Activated T-helper 17 cell treated with anti-CD3 and anti-CD28 coated beads, Interleukin-2, amount 50 U/mL, for 72 hours (primary cell): ENCODE data around the gene FNIP2. TPM values are rescaled to one million over a fixed set of nuclear protein-coding genes. Genes with fewer than 3 reads are reported as not detected.

Experiments used
- ATAC-seq: fragments of 150-1000 bp; cut with Tn5 transposase; replicated peaks from 2 replicates; pipeline ENCODE4 v1.10.0; 2021; ENCODE audit warnings: mild to moderate bottlenecking, moderate library complexity
- H3K27ac Mint-ChIP-seq: one replicate; pipeline ENCODE4 v1.8.0; 2022; ENCODE audit warnings: mixed read lengths
- H3K27me3 Mint-ChIP-seq: one replicate; pipeline ENCODE4 v1.8.0; 2022; ENCODE audit warnings: mixed read lengths
- H3K36me3 Mint-ChIP-seq: one replicate; pipeline ENCODE4 v1.8.0; 2022; ENCODE audit warnings: low read depth, mild to moderate bottlenecking, mixed read lengths
- H3K4me1 Mint-ChIP-seq: one replicate; pipeline ENCODE4 v1.8.0; 2022; ENCODE audit warnings: mixed read lengths
- H3K4me3 Mint-ChIP-seq: one replicate; pipeline ENCODE4 v1.8.0; 2022; ENCODE audit warnings: mild to moderate bottlenecking, mixed read lengths
- H3K9me3 Mint-ChIP-seq: one replicate; pipeline ENCODE4 v1.8.0; 2022; ENCODE audit warnings: mixed read lengths
- total RNA-seq, 2 donors: library from RNA; stranded (reverse); gene quantifications; one replicate each; pipeline ENCODE4 v1.2.3, GENCODE V29; 2022

FNIP2 gene
- total RNA-seq, 2 donors from 2014 or later, result 33.4 to 45.9 TPM

DNA sequence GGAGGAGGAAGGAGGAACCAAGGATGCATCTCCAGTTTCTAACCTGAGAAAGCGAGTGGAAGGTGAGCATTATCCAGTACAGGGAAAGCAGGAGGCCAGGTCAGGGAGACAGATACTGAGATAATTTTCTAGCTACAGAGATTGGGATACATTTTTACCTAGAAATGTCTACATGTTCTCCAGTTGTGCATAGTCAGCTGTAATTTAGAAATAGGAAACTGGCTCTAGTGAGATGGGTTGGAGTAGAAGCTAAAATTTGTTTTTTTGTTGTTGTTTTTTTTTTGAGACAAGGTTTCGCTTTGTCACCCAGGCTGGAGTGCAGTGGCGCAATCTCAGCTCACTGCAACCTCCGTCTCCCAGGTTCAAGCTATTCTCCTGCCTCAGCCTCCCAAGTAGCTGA is 71.3 kb downstream of the FNIP2 start:
- Mint-ChIP-seq H3K9me3 (no peaks in the 10 kb centered on the region), H3K27ac (no peak overlapping the region), H3K27me3 (no peaks in the 10 kb centered on the region), H3K4me3 (no peak overlapping the region), H3K4me1 (no peaks in the 10 kb centered on the region), H3K36me3 (peaks cover 60% of the 10 kb centered on the region)
- ATAC-seq, result no peak

- Mint-ChIP-seq H3K4me3 (no peak overlapping the region), H3K4me1 (no peaks in the 10 kb centered on the region), H3K27me3 (no peaks in the 10 kb centered on the region), H3K9me3 (no peaks in the 10 kb centered on the region), H3K27ac (no peak overlapping the region), H3K36me3 (peaks cover 52% of the 10 kb centered on the region)
- ATAC-seq, result no peak
Measured at GRCh38 chr4:158841540-158841939, 72.7 kb downstream of the FNIP2 start.

DNA sequence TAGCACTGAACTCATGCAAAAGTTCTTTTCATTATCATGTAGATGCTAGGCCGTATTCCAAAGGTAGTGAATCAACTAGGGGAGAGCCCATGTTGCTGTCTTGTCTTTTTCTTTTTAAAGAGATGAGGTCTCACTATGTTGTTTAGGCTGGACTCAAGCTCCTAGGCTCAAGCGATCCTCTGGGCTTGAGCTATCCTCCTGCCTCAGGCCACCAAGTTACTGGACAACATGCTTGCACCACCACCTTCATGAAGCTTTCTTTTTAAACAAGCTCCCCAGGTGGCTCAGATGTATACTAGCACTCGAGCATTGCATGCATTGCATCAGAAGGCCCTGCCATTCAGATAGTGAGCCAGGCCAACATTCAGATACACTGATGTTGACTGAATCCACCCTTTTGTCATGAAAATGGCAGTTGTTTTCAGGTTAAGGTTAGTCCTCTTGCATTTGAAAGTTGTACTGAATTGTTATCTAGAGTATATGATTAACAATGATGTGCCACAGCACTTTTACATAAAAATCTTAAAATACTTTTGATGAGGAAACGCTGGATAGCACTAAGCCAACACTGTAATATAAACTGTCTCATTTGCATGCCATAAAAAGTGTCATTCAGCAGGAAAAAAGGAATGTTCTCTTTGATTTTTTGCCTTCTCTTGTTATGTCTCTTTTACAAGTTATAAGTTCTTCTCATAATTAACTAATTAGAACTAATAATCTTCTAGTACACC is 76.7 kb downstream of the FNIP2 start:
- H3K4me3 Mint-ChIP-seq, result no peak overlapping the region
- ATAC-seq, result no peak
- no peak overlapping the region for H3K27ac Mint-ChIP-seq
- peaks cover 22% of the 10 kb centered on the region for H3K36me3 Mint-ChIP-seq
- H3K27me3 Mint-ChIP-seq, result no peaks in the 10 kb centered on the region
- H3K4me1 Mint-ChIP-seq, result peaks cover 10% of the 10 kb centered on the region
- no peaks in the 10 kb centered on the region for H3K9me3 Mint-ChIP-seq

DNA sequence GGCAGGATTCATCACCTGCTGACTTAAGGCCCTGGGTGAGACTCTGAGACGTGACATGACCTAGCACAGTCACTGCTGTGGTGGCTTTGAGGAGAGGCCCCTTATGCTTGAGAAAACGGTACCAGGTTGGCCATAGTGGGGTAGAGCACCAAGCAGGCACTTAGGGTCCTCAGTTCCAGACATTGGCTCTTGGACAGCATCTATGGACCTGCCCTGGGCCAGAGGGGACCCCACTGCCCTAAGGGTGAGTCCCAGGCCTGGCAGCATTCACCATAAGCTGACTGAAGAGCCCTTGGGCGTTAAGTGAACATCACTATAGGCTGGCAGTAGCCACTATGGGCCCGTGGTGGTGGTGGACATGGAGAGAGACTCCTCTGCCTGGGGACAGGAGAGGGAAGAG is 78.7 kb downstream of the FNIP2 start:
- peaks cover 15% of the 10 kb centered on the region for H3K4me1 Mint-ChIP-seq
- H3K4me3 Mint-ChIP-seq, result no peak overlapping the region
- H3K27me3 Mint-ChIP-seq, result no peaks in the 10 kb centered on the region
- peaks cover 24% of the 10 kb centered on the region for H3K36me3 Mint-ChIP-seq
- H3K27ac Mint-ChIP-seq, result peak overlapping the region; percentile 40
- H3K9me3 Mint-ChIP-seq, result no peaks in the 10 kb centered on the region
- ATAC-seq, result no peak

- ATAC-seq, result peak; percentile 63
- Mint-ChIP-seq H3K4me1 (peaks cover 15% of the 10 kb centered on the region), H3K27me3 (no peaks in the 10 kb centered on the region), H3K4me3 (no peak overlapping the region), H3K36me3 (peaks cover 20% of the 10 kb centered on the region), H3K9me3 (no peaks in the 10 kb centered on the region), H3K27ac (peak overlapping the region; percentile 4)
Measured at GRCh38 chr4:158849681-158850080, 80.9 kb downstream of the FNIP2 start.

- no peaks in the 10 kb centered on the region for H3K9me3 Mint-ChIP-seq
- peak overlapping the region; percentile 70 for H3K27ac Mint-ChIP-seq
- peaks cover 15% of the 10 kb centered on the region for H3K4me1 Mint-ChIP-seq
- peaks cover 21% of the 10 kb centered on the region for H3K36me3 Mint-ChIP-seq
- no peak overlapping the region for H3K4me3 Mint-ChIP-seq
- ATAC-seq, result no peak
- no peaks in the 10 kb centered on the region for H3K27me3 Mint-ChIP-seq
Measured at GRCh38 chr4:158850371-158850770, 81.5 kb downstream of the FNIP2 start.

DNA sequence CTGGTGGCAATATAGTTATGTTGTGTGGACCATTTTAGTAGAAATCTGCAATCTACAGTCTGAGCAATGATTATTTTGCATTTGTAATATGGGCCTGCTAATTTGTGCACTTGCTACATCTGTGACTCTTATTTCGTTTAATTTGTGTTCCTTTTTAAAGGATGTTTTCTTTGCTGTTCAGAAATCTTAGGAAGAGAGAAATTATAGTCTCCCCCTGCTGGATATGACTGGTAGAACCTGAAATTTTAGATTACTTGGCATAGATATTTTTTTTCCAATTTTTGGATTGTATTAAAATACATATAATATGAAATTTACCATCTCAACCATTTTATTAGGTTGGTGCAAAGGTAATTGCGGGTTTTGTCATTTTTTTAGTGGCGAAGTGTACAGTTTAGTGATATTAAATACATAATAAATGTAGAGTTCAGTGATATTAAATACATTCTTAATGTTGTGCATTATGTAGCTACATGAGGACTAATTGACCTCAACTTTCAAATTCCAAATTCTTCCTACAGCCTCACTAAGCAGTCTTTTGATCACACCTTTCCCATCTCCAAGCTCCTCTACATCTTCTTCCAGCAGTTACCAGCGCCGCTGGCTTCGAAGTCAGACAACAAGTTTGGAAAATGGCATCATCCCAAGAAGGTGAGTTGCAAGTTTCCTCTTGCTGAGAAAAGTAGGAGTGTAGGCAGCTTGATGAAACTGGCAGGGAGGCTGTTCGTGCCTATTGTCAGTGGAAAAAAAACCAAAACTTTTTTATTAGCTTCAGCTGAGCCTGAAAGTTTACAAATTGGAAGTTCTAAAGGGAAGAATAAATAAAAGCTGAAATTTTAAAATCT is 82.2 kb downstream of the FNIP2 start:
- Mint-ChIP-seq H3K36me3 (peaks cover 21% of the 10 kb centered on the region), H3K27ac (no peak overlapping the region), H3K4me1 (peaks cover 15% of the 10 kb centered on the region), H3K9me3 (no peaks in the 10 kb centered on the region), H3K27me3 (no peaks in the 10 kb centered on the region), H3K4me3 (no peak overlapping the region)
- no peak for ATAC-seq

GRCh38 chr4:158854236-158854635 is 85.4 kb downstream of the FNIP2 start:
- no peaks in the 10 kb centered on the region for H3K9me3 Mint-ChIP-seq
- H3K27ac Mint-ChIP-seq, result no peak overlapping the region
- peaks cover 10% of the 10 kb centered on the region for H3K4me1 Mint-ChIP-seq
- H3K36me3 Mint-ChIP-seq, result peaks cover 30% of the 10 kb centered on the region
- ATAC-seq, result no peak
- H3K4me3 Mint-ChIP-seq, result no peak overlapping the region
- no peaks in the 10 kb centered on the region for H3K27me3 Mint-ChIP-seq

GRCh38 chr4:158856852-158857251 is 88.0 kb downstream of the FNIP2 start:
- H3K9me3 Mint-ChIP-seq, result no peaks in the 10 kb centered on the region
- no peak overlapping the region for H3K27ac Mint-ChIP-seq
- H3K4me1 Mint-ChIP-seq, result no peaks in the 10 kb centered on the region
- H3K36me3 Mint-ChIP-seq, result peaks cover 48% of the 10 kb centered on the region
- peak; percentile 51 for ATAC-seq
- H3K27me3 Mint-ChIP-seq, result no peaks in the 10 kb centered on the region
- no peak overlapping the region for H3K4me3 Mint-ChIP-seq

DNA sequence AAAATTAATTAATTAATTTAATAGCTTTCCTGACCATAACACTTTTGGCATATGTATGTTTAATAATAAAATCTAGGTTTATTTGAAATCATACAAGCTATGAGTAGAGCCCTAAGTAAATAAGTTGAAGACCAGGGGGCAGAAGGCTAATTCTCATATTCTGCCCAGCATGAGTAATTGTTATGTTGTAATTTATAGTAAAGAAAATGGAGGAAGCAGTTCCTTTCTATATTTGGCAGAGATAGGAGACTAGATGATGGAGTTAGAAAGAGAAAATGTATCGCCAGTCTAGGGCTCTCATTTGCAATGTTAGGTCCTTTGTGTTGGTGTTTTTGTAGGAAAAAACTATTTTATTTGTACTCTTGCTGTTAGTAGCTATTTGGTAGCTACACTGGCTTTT is 89.1 kb downstream of the FNIP2 start:
- H3K4me1 Mint-ChIP-seq, result no peaks in the 10 kb centered on the region
- H3K27ac Mint-ChIP-seq, result no peak overlapping the region
- no peak for ATAC-seq
- no peak overlapping the region for H3K4me3 Mint-ChIP-seq
- H3K27me3 Mint-ChIP-seq, result no peaks in the 10 kb centered on the region
- H3K9me3 Mint-ChIP-seq, result no peaks in the 10 kb centered on the region
- peaks cover 53% of the 10 kb centered on the region for H3K36me3 Mint-ChIP-seq

DNA sequence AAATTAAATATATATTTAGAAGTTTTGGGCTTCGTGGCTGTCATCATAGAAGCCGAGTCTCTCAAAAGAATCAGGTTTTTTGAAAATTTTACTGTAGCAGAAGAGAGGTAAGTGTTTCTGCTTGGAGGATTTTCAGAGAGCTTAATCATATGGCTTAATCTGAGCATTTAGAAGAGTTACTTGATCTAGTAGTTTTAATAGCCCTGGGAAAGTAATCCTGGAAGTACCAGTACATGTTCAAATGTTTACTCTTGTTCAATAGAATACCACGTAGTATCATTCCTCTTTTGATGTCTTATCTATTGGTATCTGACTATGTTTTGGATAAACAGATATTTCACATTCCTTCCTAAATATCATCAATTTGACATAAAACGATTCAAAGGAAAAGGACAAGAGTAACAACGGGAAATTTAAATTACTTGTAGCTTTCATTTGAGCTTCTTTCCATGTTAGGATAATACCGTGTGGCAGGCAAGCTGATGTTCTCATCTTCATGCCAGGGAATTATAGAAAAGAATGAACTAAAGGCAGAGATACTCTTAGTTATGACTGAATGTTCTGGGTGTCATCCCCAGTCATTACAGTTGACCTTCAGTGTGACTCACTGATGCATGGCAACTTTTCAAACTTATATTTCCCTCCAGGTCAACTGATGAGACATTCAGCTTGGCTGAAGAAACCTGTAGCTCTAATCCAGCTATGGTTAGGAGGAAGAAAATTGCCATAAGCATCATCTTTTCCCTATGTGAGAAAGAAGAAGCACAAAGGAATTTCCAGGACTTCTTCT is 89.8 kb downstream of the FNIP2 start:
- ATAC-seq, result peak; percentile 53

GRCh38 chr4:158859661-158860060 is 90.8 kb downstream of the FNIP2 start:
- Mint-ChIP-seq H3K9me3 (no peaks in the 10 kb centered on the region), H3K4me1 (no peaks in the 10 kb centered on the region), H3K27ac (no peak overlapping the region), H3K27me3 (no peaks in the 10 kb centered on the region), H3K4me3 (no peak overlapping the region), H3K36me3 (peaks cover 57% of the 10 kb centered on the region)
- no peak for ATAC-seq

More for the DNA sequence above, 89.8 kb downstream of the FNIP2 start:
- Mint-ChIP-seq H3K36me3 (peaks cover 57% of the 10 kb centered on the region), H3K9me3 (no peaks in the 10 kb centered on the region), H3K4me3 (no peak overlapping the region), H3K27me3 (no peaks in the 10 kb centered on the region), H3K27ac (peak overlapping the region; percentile 41), H3K4me1 (no peaks in the 10 kb centered on the region)

- H3K27ac Mint-ChIP-seq, result no peak overlapping the region
- no peaks in the 10 kb centered on the region for H3K9me3 Mint-ChIP-seq
- no peaks in the 10 kb centered on the region for H3K4me1 Mint-ChIP-seq
- H3K36me3 Mint-ChIP-seq, result peaks cover 59% of the 10 kb centered on the region
- no peaks in the 10 kb centered on the region for H3K27me3 Mint-ChIP-seq
- H3K4me3 Mint-ChIP-seq, result no peak overlapping the region
- peak; percentile 56 for ATAC-seq
Measured at GRCh38 chr4:158860856-158861255, 92.0 kb downstream of the FNIP2 start.

- Mint-ChIP-seq H3K4me3 (no peak overlapping the region), H3K27ac (no peak overlapping the region)
Measured at GRCh38 chr4:158861281-158861680, 92.5 kb downstream of the FNIP2 start.

More at GRCh38 chr4:158861281-158861680, 92.5 kb downstream of the FNIP2 start:
- no peaks in the 10 kb centered on the region for H3K9me3 Mint-ChIP-seq
- H3K36me3 Mint-ChIP-seq, result peaks cover 59% of the 10 kb centered on the region
- ATAC-seq, result no peak
- no peaks in the 10 kb centered on the region for H3K4me1 Mint-ChIP-seq
- H3K27me3 Mint-ChIP-seq, result no peaks in the 10 kb centered on the region
